ENCODE measurements around the gene CDKAL1. TPM values are rescaled to one million over a fixed set of nuclear protein-coding genes. Genes with fewer than 3 reads are reported as not detected.

Gene CDKAL1
- total and polyA plus RNA-seq, 8 donors = 13.6 to 20.7 (median 17.5) TPM

DNA sequence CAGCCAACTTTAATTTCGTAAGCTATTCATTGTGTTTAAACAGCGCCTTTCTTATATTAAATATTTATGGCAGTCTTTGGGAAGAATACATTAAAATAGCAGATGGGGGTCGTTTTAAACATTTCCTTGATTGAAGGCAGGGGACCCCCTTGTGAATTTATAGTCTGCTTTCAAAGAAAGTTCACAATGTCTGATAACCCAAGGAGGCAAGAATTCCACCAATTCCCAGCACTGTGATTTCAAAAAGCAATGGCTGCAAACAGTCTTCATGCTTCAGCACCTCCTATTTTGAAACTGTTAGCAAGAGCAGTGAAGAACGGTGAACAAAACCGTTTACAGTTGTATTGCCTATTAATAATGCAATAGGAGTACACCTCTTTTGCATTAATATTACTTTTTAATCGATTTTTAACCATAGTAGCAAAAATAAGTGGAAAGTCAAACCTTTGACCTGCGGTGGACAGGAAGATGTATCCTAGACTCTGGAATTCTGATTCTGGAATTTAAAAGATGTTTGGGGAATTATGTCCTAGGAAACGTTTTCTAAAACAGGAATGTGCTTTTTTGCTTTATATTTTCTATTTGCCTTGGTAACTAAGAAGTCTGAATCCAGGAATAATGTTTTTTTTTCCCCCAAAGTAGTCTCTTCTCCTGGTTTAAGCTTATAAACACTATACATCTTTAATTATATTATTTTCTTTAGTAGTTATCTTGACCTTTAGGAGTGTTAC lies 393.0 kb downstream of the CDKAL1 start:
- no peak for ATAC-seq
- intact Hi-C loops (cut with DNase I) = no loop called here
- H3K27ac ChIP-seq = no peak overlapping the region
- no peak for DNase-seq
- no peaks in the 10 kb centered on the region for H3K27me3 ChIP-seq
- H3K36me3 ChIP-seq = no peaks in the 10 kb centered on the region
- no peak overlapping the region for H3K4me3 ChIP-seq
- H3K9me3 ChIP-seq = no peaks in the 10 kb centered on the region
- H3K4me1 ChIP-seq = no peaks in the 10 kb centered on the region
- TF ChIP-seq, protein P1, sequence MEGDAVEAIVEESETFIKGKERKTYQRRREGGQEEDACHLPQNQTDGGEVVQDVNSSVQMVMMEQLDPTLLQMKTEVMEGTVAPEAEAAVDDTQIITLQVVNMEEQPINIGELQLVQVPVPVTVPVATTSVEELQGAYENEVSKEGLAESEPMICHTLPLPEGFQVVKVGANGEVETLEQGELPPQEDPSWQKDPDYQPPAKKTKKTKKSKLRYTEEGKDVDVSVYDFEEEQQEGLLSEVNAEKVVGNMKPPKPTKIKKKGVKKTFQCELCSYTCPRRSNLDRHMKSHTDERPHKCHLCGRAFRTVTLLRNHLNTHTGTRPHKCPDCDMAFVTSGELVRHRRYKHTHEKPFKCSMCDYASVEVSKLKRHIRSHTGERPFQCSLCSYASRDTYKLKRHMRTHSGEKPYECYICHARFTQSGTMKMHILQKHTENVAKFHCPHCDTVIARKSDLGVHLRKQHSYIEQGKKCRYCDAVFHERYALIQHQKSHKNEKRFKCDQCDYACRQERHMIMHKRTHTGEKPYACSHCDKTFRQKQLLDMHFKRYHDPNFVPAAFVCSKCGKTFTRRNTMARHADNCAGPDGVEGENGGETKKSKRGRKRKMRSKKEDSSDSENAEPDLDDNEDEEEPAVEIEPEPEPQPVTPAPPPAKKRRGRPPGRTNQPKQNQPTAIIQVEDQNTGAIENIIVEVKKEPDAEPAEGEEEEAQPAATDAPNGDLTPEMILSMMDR (IDR thresholded peaks at IDR 0.05) = no peak

DNA sequence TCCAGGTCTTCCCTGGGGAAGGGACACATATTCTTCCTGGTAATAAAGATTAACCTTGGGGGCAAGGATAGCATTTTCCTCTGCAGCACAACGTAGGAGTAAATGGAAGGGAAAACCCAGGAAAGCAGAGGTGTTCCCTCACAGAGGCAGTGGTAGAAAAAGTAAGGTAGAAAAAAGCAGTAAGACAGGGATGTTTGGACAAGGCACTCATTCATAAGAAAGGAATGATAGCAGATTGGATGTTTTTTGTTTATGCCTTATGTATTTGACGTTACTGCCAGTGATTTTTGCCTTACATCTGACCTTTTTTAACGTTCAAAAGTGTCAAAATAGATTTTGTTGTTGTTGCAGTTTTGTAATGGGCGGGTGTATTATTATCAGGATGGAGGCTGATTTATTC lies 395.0 kb downstream of the CDKAL1 start:
- TF ChIP-seq, protein P1 (IDR thresholded peaks at IDR 0.05) = no peak
- H3K9me3 ChIP-seq = no peaks in the 10 kb centered on the region
- DNase-seq (no peak), ATAC-seq (no peak)
- H3K4me1 ChIP-seq = no peaks in the 10 kb centered on the region
- intact Hi-C loops (cut with DNase I) = no loop called here
- H3K4me3 ChIP-seq = no peak overlapping the region
- no peaks in the 10 kb centered on the region for H3K27me3 ChIP-seq
- no peaks in the 10 kb centered on the region for H3K36me3 ChIP-seq
- no peak overlapping the region for H3K27ac ChIP-seq

DNA sequence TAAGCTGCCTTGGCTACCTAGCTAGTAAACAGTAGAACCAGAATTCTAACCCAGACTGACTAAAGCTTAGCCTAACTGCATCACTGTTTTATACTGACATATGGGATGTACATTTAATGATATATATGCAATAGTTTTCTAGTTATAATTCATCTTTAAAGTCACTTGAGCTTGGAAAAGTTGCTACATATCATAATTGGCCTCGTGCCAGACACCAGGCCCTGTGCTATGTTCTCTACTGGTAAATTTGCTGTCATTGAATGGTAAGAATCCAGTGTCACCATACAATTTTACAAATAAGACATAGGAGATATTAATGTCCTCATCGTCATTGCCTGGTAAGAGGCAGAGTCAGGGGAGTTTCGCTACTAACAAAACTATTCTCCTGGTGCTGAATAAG lies 396.8 kb downstream of the CDKAL1 start:
- H3K27me3 ChIP-seq = no peaks in the 10 kb centered on the region
- ATAC-seq (no peak), DNase-seq (no peak)
- H3K27ac ChIP-seq = no peak overlapping the region
- no peaks in the 10 kb centered on the region for H3K9me3 ChIP-seq
- H3K4me3 ChIP-seq = no peak overlapping the region
- H3K36me3 ChIP-seq = no peaks in the 10 kb centered on the region
- no peaks in the 10 kb centered on the region for H3K4me1 ChIP-seq
- TF ChIP-seq, protein P1 (IDR thresholded peaks at IDR 0.05) = no peak
- intact Hi-C loops (cut with DNase I) = no loop called here

DNA sequence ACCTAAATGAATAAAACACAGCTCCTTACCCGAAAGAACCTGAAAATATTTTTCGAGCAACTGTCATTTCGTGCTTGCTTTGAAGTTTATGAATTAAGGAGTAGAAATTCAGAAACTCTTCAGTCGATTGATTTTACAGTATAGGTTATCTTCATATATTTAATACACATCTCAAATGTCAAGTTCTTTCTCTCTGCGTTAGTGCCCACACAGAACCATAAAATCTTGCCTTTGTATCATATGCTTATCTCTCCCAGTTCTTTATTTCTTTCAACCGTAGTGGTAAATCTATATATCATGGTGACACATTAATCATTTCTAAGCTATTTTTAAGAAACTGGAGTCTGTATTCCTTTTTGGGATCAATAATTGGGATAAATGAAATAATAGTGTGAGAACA lies 397.5 kb downstream of the CDKAL1 start:
- intact Hi-C loops (cut with DNase I) = no loop called here
- Histone ChIP-seq H3K27me3 (no peaks in the 10 kb centered on the region), H3K9me3 (no peaks in the 10 kb centered on the region), H3K36me3 (no peaks in the 10 kb centered on the region), H3K4me3 (no peak overlapping the region), H3K27ac (no peak overlapping the region), H3K4me1 (no peaks in the 10 kb centered on the region)
- DNase-seq (no peak), ATAC-seq (no peak)
- TF ChIP-seq, protein P1 (IDR thresholded peaks at IDR 0.05) = no peak

GRCh38 chr6:20932284-20932683 lies 398.0 kb downstream of the CDKAL1 start:
- DNase-seq (no peak), ATAC-seq (no peak)
- no peaks in the 10 kb centered on the region for H3K27me3 ChIP-seq
- intact Hi-C loops (cut with DNase I) = no loop called here
- no peak overlapping the region for H3K4me3 ChIP-seq
- TF ChIP-seq, protein P1 (IDR thresholded peaks at IDR 0.05) = no peak
- no peak overlapping the region for H3K27ac ChIP-seq
- no peaks in the 10 kb centered on the region for H3K9me3 ChIP-seq
- no peaks in the 10 kb centered on the region for H3K4me1 ChIP-seq
- H3K36me3 ChIP-seq = no peaks in the 10 kb centered on the region
